Spleen (tissue), 11 donors: ENCODE results near the gene RGS2. TPM values are rescaled to one million over a fixed set of nuclear protein-coding genes. Genes with fewer than 3 reads are reported as not detected.

Experiments used
- DNase-seq: peaks from one replicate; pipeline ENCODE4 v3.0.0-alpha.2; 2020
- H3K27ac ChIP-seq, 8 donors: fragments of 200-600 bp; sonication (generic) in 7 of 8; 1 replicate in 4 of 8; 2 replicates in 4 of 8; pipeline versions ENCODE4 v1.5.0 to v1.8.0; 2016 to 2021; ENCODE audit warnings: inconsistent platforms in 4 of 8, mild to moderate bottlenecking in 4 of 8, moderate library complexity in 1 of 8
- H3K27me3 ChIP-seq, 7 donors: fragments of 200-600 bp; sonication (generic) in 6 of 7; replicated peaks in 1 of 7; 1 replicate in 4 of 7; 2 replicates in 3 of 7; pipeline versions ENCODE4 v1.5.0 to v1.8.0; 2016 to 2021; ENCODE audit warnings: inconsistent platforms in 3 of 7, mild to moderate bottlenecking in 1 of 7
- H3K36me3 ChIP-seq, 6 donors: fragments of 200-600 bp; sonication (generic) in 5 of 6; 1 replicate in 4 of 6; 2 replicates in 2 of 6; pipeline versions ENCODE4 v1.5.0 to v1.8.0; 2016 to 2021; ENCODE audit warnings: inconsistent platforms in 2 of 6
- H3K4me1 ChIP-seq, 6 donors: fragments of 200-600 bp; sonication (generic) in 5 of 6; 1 replicate in 3 of 6; 2 replicates in 3 of 6; pipeline versions ENCODE4 v1.5.0 to v1.8.0; 2016 to 2021; ENCODE audit warnings: inconsistent platforms in 3 of 6
- H3K4me3 ChIP-seq, 8 donors: fragments of 200-600 bp; sonication (generic) in 7 of 8; 1 replicate in 4 of 8; 2 replicates in 4 of 8; pipeline versions ENCODE4 v1.5.0 to v1.8.0; 2016 to 2021; ENCODE audit warnings: inconsistent platforms in 4 of 8, mild to moderate bottlenecking in 4 of 8, moderate library complexity in 2 of 8
- H3K9me3 ChIP-seq, 8 donors: fragments of 200-600 bp; sonication (generic) in 7 of 8; 1 replicate in 4 of 8; 2 replicates in 4 of 8; pipeline versions ENCODE4 v1.5.0 to v1.8.0; 2016 to 2021; ENCODE audit warnings: inconsistent platforms in 4 of 8
- CTCF ChIP-seq, 11 experiments: fragments of 200-600 bp in 7 of 11; fragments of 450-650 bp in 4 of 11; sonication (generic) in 4 of 11; IDR thresholded peaks in 8 of 11; conservative IDR thresholded peaks in 3 of 11; 1 replicate in 7 of 11; 2 replicates in 4 of 11; pipeline versions ENCODE4 v1.4.0 to v1.8.0; 2016 to 2021; ENCODE audit warnings: antibody characterized with exemption in 11 of 11, inconsistent platforms in 4 of 11, mild to moderate bottlenecking in 1 of 11
- POLR2A ChIP-seq, 3 donors: fragments of 450-650 bp; IDR thresholded peaks; one replicate each; pipeline ENCODE4 v1.5.1; 2017; ENCODE audit warnings: antibody characterized with exemption in 3 of 3, mild to moderate bottlenecking in 1 of 3
- POLR2AphosphoS5 ChIP-seq, 3 donors: sonication (generic); formaldehyde crosslinking; IDR thresholded peaks; one replicate each; pipeline ENCODE4 v1.5.1; 2017; ENCODE audit warnings: antibody characterized with exemption in 3 of 3
- WGBS, 5 donors: extraction: QIAGEN DNeasy Blood & Tissue Kit in 3 of 5; methylation state at CpG; one replicate each; pipeline versions ENCODE4 v1.1.5 to v1.1.7; 2013 to 2018; 5-methylcytosine and 5-hydroxymethylcytosine counted together
- intact Hi-C: fragments of 100-400 bp; cut with DNase I; formaldehyde crosslinking; loops from one replicate; pipeline ENCODE4 v1.15.0; 2023; ENCODE audit warnings: low total_unique reads
- polyA plus RNA-seq, 3 donors: library from polyadenylated mRNA; stranded (reverse); fragments of 200-250 nt; gene quantifications; one replicate each; pipeline ENCODE4 v1.2.1, GENCODE V29; 2013
- total RNA-seq, 7 donors: library from RNA; depleted of rRNA in 3 of 7; stranded (reverse); fragments of >200 nt in 3 of 7; fragmentation: NEBNext Ultra II Directional in 4 of 7; extraction: Animal tissue kit (Norgen Biotek cat#: 25700) in 4 of 7; gene quantifications; one replicate each; pipeline versions ENCODE4 v1.1.0 to v1.2.1, GENCODE V29; 2016 to 2021
- donor health status: healthy with polysubstance abuse.
- donor health status: DM: no; HTN: no; CAD: no; lungs with moderate emphysema.
- donor health status: DM: no; HTN: no; CAD: no.
- donor health status: Bipolar disorder and iron deficiency.
- donor health status: healthy.
- donor health status: DM: no; HTN: no; CAD: no.
- donor health status: DM: yes; HTN: yes; CAD: no.

Gene RGS2
- total and polyA plus RNA-seq, 10 donors, result 56.9 to 377 (median 171) TPM

- Histone ChIP-seq H3K4me3 (no peak overlapping the region), H3K4me1 (peaks cover 0 to 7% (median 0%) of the 10 kb centered on the region in 6 donors), H3K27me3 (no peaks in the 10 kb centered on the region), H3K9me3 (no peaks in the 10 kb centered on the region), H3K27ac (no peak overlapping the region), H3K36me3 (no peaks in the 10 kb centered on the region)
- 82 to 90% (median 85%) methylated on average over 4 of the region's 4 CpGs for WGBS, 5 donors
- intact Hi-C loops, result no loop called here
- TF ChIP-seq CTCF (IDR thresholded peaks at IDR 0.05 in 8 of 11, conservative IDR thresholded peaks at IDR 0.05 in 3 of 11) (no peak), POLR2A (IDR thresholded peaks at IDR 0.05) (no peak), POLR2AphosphoS5 (IDR thresholded peaks at IDR 0.05) (no peak)
- no peak for DNase-seq
Observed at GRCh38 chr1:192861860-192862259, 53.0 kb downstream of the RGS2 start.

Other genes starting within 250 kb of the RGS2 start
- 100 to 1,000 TPM in 2 of 7 donors, 10 to 100 TPM in 5; 27.0 to 261 (median 83.3) TPM for gene RGS1, start 233.3 kb upstream of the RGS2 start, total RNA-seq
- gene RGS1, start 233.3 kb upstream of the RGS2 start, polyA plus RNA-seq, result 10 to 100 TPM; 15.9 to 73.2 (median 24.0) TPM
- gene RGS13, start 172.9 kb upstream of the RGS2 start, total RNA-seq, result 1 to 10 TPM in 2 of 7 donors, under 1 TPM in 4, not detected in 1; 0.09 to 1.7 (median 0.40) TPM
- gene RGS13, start 172.9 kb upstream of the RGS2 start, polyA plus RNA-seq, result 10 to 100 TPM in 1 of 3 donors, 1 to 10 TPM in 1, under 1 TPM in 1; 0.32 to 13.3 (median 1.3) TPM